Naive thymus-derived CD8-positive, alpha-beta T cell (primary cell): Measurements from ENCODE around the gene CPNE8. TPM values are rescaled to one million over a fixed set of nuclear protein-coding genes. Genes with fewer than 3 reads are reported as not detected.

ENCODE experiments used
- ATAC-seq, 2 donors: fragments of 150-1000 bp; cut with Tn5 transposase in 1 of 2; sonication (Bioruptor Pico), chemical (Tn5 transposase) in 1 of 2; 1 replicate in 1 of 2; 2 replicates in 1 of 2; pipeline ENCODE4 v1.10.0; 2021; ENCODE audit warnings: mild to moderate bottlenecking in 2 of 2, moderate library complexity in 2 of 2
- POLR2A ChIA-PET: fragments of 350-600 bp; sonication (Branson Sonifier 250); formaldehyde crosslinking; loops from one replicate; lab custom pipeline; 2021; ENCODE audit warnings: antibody characterized with exemption; lab: Charles Lee
- DNase-seq, 10 donors: peaks; one replicate each; pipeline versions ENCODE4 v3.0.0 to v3.0.0-alpha.2; 2020 to 2022
- H3K27ac Mint-ChIP-seq, 10 donors: one replicate each; pipeline ENCODE4 v1.8.0; 2020 to 2022; ENCODE audit warnings: mild to moderate bottlenecking in 10 of 10, mixed read lengths in 10 of 10, moderate library complexity in 4 of 10, inconsistent platforms in 1 of 10
- H3K27me3 Mint-ChIP-seq, 5 donors: one replicate each; pipeline ENCODE4 v1.8.0; 2021 to 2022; ENCODE audit warnings: mixed read lengths in 5 of 5
- H3K36me3 Mint-ChIP-seq, 3 donors: one replicate each; pipeline ENCODE4 v1.8.0; 2020 to 2022; ENCODE audit warnings: mixed read lengths in 3 of 3, mild to moderate bottlenecking in 2 of 3, inconsistent platforms in 1 of 3
- H3K4me1 Mint-ChIP-seq, 4 donors: one replicate each; pipeline ENCODE4 v1.8.0; 2021 to 2022; ENCODE audit warnings: mixed read lengths in 4 of 4
- H3K4me3 Mint-ChIP-seq, 10 donors: one replicate each; pipeline ENCODE4 v1.8.0; 2020 to 2022; ENCODE audit warnings: mild to moderate bottlenecking in 10 of 10, mixed read lengths in 10 of 10, moderate library complexity in 6 of 10, inconsistent platforms in 1 of 10
- H3K9me3 Mint-ChIP-seq, 9 donors: one replicate each; pipeline ENCODE4 v1.8.0; 2020 to 2022; ENCODE audit warnings: mixed read lengths in 9 of 9, mild to moderate bottlenecking in 3 of 9, inconsistent platforms in 1 of 9, moderate library complexity in 1 of 9
- polyA plus RNA-seq, 3 donors: library from polyadenylated mRNA; unstranded; fragments of 300-500 nt; fragmentation: Illumina TruSeq; gene quantifications; one replicate each; pipeline ENCODE4 v1.2.3, GENCODE V29; 2021
- total RNA-seq, 8 experiments: library from RNA in 2 of 8; stranded (reverse) in 2 of 8; gene quantifications; one replicate each; pipeline ENCODE4 v1.2.3 and lab custom pipeline; 2021 to 2026

The CPNE8 gene
- total and polyA plus RNA-seq, 5 experiments from 2014 or later = 0.19 to 1.6 (median 0.80) TPM

DNA sequence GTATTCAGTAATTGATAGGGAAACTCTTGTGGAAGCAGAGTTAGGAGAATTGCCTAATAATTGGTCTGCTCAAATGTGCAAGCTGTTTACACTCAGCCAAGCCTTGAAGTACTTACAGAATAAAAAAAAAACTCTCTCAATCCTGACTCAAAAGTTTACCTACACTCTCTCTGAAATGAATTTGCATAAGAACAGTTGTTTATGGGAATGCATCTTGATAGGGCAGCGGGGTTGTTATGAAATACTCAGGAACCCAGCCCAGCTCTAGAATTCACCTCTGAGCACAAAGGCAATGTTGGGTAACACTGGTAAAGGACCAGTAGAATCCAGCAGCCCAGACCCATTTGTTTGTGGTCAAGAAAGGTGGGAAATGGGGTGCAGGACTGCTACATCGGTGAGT is 267.0 kb downstream of the CPNE8 start:
- Mint-ChIP-seq H3K4me1 (no peaks in the 10 kb centered on the region), H3K27me3 (no peaks in the 10 kb centered on the region), H3K4me3 (no peak overlapping the region), H3K9me3 (peaks cover 0 to 22% (median 10%) of the 10 kb centered on the region in 9 donors), H3K27ac (no peak overlapping the region), H3K36me3 (no peaks in the 10 kb centered on the region)
- ATAC-seq = no peak
- POLR2A ChIA-PET = no interaction called here
- no peak for DNase-seq

DNA sequence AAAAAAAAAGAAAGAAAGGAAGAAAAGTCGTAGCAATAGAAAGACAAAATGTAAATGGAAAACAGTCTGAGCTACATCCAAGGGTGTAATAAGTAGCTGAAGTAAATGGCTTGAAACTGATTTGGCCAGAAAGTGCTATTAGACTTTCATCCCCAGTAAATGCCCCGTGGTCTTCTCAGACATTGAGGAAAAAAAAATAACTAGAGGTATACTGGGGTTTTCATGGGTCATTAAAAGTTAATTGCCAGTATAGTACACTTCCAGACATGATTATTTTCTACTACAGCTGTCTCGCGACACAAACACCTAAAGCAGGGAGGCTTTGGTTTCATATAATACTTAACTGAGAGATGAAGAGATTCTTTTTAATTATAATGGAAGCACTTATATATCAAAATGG is 271.9 kb downstream of the CPNE8 start:
- Mint-ChIP-seq H3K27ac (no peak overlapping the region), H3K9me3 (peaks cover 0 to 16% (median 4%) of the 10 kb centered on the region in 9 donors), H3K27me3 (no peaks in the 10 kb centered on the region), H3K4me1 (no peaks in the 10 kb centered on the region), H3K4me3 (no peak overlapping the region), H3K36me3 (no peaks in the 10 kb centered on the region)
- DNase-seq (no peak), ATAC-seq (no peak)
- POLR2A ChIA-PET = no interaction called here

DNA sequence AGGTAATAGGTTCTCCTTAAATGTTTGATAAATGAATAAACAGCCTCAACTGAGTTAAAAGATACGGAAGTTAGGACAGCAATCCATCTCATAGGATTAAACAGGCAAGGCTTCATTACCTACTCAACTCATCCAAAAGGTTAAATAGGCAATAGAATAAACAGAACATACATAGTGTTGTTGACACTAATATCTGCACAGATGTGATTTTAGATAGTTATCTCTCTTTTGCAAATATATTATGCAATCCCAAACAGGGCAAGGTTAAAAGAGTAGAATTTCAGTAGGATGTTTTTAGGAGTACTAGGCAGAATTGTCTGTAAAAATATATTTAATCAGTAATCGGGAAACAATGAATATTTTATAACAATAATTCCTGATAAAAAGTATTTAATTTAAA is 276.3 kb downstream of the CPNE8 start:
- no peaks in the 10 kb centered on the region for H3K36me3 Mint-ChIP-seq
- H3K4me1 Mint-ChIP-seq = no peaks in the 10 kb centered on the region
- ATAC-seq (no peak), DNase-seq (no peak)
- H3K27me3 Mint-ChIP-seq = no peaks in the 10 kb centered on the region
- no peak overlapping the region for H3K27ac Mint-ChIP-seq
- POLR2A ChIA-PET = no interaction called here
- peaks cover 0 to 16% (median 7%) of the 10 kb centered on the region in 9 donors for H3K9me3 Mint-ChIP-seq
- H3K4me3 Mint-ChIP-seq = no peak overlapping the region

DNA sequence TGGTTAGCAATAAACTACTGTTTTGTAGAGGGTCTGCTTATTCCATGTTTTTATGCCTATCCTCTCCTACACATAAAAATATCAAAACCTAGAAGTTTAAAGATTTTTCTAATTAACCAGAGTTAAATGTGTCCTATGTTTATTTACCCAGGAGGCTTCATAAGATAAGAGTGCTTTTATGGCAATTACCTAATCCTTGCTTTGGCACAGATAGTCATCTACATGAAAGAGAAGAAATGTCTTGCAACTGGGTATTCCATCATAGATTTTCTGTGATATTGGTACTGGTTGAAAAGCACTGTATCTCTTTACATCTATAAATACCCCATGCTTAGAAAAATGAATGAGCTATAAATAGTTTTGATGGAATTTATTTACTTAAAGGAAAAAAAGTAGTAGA is 277.1 kb downstream of the CPNE8 start:
- H3K36me3 Mint-ChIP-seq = no peaks in the 10 kb centered on the region
- H3K4me1 Mint-ChIP-seq = no peaks in the 10 kb centered on the region
- H3K4me3 Mint-ChIP-seq = no peak overlapping the region
- ATAC-seq = no peak
- peaks cover 0 to 16% (median 7%) of the 10 kb centered on the region in 9 donors for H3K9me3 Mint-ChIP-seq
- no peak overlapping the region for H3K27ac Mint-ChIP-seq
- POLR2A ChIA-PET = no interaction called here
- no peak for DNase-seq
- no peaks in the 10 kb centered on the region for H3K27me3 Mint-ChIP-seq

- ATAC-seq (no peak), DNase-seq (no peak)
- POLR2A ChIA-PET = no interaction called here
- Mint-ChIP-seq H3K27me3 (no peaks in the 10 kb centered on the region), H3K4me1 (no peaks in the 10 kb centered on the region), H3K36me3 (no peaks in the 10 kb centered on the region), H3K9me3 (peaks cover 0 to 20% (median 7%) of the 10 kb centered on the region in 9 donors), H3K4me3 (no peak overlapping the region), H3K27ac (no peak overlapping the region)
Observed at GRCh38 chr12:38625306-38625705, 280.1 kb downstream of the CPNE8 start.

DNA sequence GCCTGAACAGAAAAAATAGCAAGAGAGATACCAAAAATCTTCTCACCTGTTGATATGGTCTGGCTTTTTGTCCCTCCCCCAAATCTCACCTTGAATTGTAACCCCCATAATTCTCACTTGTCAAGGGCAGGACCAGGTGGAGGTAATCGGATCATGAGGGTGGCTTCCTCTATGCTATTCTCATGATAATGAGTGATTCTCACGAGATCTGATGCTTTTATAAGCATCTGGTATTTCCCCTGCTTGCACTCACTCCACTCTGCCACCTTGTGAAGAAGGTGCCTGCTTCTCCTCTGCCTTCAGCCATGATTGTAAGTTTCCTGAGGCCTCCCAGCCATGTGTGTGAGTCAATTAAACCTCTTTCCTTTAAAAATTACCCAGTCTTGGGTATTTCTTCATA is 291.2 kb downstream of the CPNE8 start:
- Mint-ChIP-seq H3K27ac (no peak overlapping the region), H3K36me3 (no peaks in the 10 kb centered on the region), H3K4me3 (no peak overlapping the region), H3K4me1 (no peaks in the 10 kb centered on the region), H3K27me3 (no peaks in the 10 kb centered on the region), H3K9me3 (peaks cover 2 to 24% (median 7%) of the 10 kb centered on the region in 9 donors)
- POLR2A ChIA-PET = no interaction called here
- DNase-seq = no peak
- ATAC-seq = no peak

DNA sequence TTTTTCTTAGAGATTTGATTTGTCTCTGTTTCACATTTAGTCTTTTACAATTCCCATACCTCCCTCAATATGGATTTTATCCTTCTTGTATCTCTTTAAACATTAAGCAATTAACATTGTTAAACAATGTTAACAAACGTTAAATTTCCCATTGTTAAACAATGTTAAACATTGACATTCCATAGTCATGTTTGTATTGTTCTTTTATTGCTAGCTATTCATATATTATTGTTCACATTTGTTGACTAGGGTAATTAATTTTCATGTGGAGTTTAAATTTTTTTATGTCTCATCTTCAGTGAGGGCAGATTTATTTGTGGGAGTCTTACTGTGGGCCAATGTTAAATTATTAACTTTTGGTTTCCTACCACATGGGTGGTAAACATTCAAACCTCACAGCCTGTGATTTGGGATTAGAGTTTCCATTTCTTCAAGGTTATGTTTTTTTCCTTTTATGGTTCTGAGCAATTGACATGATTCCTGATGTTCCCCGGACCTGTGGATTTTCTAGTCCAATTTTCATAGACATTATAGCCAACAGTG is 294.5 kb downstream of the CPNE8 start:
- POLR2A ChIA-PET = no interaction called here
- H3K36me3 Mint-ChIP-seq = no peaks in the 10 kb centered on the region
- H3K27me3 Mint-ChIP-seq = no peaks in the 10 kb centered on the region
- no peak for DNase-seq
- peaks cover 0 to 23% (median 5%) of the 10 kb centered on the region in 9 donors for H3K9me3 Mint-ChIP-seq
- no peak for ATAC-seq
- no peak overlapping the region for H3K27ac Mint-ChIP-seq
- no peak overlapping the region for H3K4me3 Mint-ChIP-seq
- H3K4me1 Mint-ChIP-seq = no peaks in the 10 kb centered on the region

- no peak overlapping the region for H3K4me3 Mint-ChIP-seq
- POLR2A ChIA-PET = no interaction called here
- peaks cover 0 to 8% (median 0%) of the 10 kb centered on the region in 3 donors for H3K36me3 Mint-ChIP-seq
- H3K4me1 Mint-ChIP-seq = no peaks in the 10 kb centered on the region
- no peak for ATAC-seq
- H3K27me3 Mint-ChIP-seq = no peaks in the 10 kb centered on the region
- no peak overlapping the region for H3K27ac Mint-ChIP-seq
- DNase-seq = no peak
- peaks cover 0 to 22% (median 8%) of the 10 kb centered on the region in 9 donors for H3K9me3 Mint-ChIP-seq
Observed at GRCh38 chr12:38607295-38607694, 298.1 kb downstream of the CPNE8 start.
